Measurements from ENCODE around the gene LIG3.
"Not testable (repeated sequence)": the region's sequence is repeated elsewhere in the genome, so short reads cannot be mapped to it uniquely, and the experiment has no call there.

LIG3 gene

DNA sequence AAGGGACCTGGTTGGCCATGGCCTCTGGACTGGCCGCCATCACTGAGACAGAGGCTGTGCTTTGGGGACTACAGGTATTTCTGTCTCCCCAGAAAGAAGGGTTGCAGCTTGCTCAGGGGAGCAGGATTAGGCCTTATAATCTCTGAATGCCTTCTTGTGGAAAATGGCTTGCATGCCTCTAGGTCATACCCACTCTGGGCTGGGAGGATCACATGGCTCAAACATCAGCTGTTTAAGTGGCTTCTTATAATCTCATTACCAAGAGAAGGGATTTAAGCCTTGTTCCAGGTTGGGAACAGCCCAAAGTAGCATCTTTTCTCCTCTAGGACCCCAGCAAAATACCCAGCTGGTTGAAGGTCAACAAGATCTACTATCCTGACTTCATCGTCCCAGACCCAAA is 19.1 kb downstream of the LIG3 start:
- H3K4me3 ChIP-seq (ENCODE audit: low read depth, low read length): no peak overlapping the region
- no peak for DNase-seq (ENCODE audit: low read depth)
- TF ChIP-seq, protein P1, sequence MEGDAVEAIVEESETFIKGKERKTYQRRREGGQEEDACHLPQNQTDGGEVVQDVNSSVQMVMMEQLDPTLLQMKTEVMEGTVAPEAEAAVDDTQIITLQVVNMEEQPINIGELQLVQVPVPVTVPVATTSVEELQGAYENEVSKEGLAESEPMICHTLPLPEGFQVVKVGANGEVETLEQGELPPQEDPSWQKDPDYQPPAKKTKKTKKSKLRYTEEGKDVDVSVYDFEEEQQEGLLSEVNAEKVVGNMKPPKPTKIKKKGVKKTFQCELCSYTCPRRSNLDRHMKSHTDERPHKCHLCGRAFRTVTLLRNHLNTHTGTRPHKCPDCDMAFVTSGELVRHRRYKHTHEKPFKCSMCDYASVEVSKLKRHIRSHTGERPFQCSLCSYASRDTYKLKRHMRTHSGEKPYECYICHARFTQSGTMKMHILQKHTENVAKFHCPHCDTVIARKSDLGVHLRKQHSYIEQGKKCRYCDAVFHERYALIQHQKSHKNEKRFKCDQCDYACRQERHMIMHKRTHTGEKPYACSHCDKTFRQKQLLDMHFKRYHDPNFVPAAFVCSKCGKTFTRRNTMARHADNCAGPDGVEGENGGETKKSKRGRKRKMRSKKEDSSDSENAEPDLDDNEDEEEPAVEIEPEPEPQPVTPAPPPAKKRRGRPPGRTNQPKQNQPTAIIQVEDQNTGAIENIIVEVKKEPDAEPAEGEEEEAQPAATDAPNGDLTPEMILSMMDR (IDR thresholded peaks at IDR 0.05; ENCODE audit: control insufficient read depth, extremely low read depth, insufficient read depth): no peak

GRCh38 chr17:35000965-35001364 is 20.7 kb downstream of the LIG3 start:
- not testable (repeated sequence) for H3K4me3 ChIP-seq (ENCODE audit: low read depth, low read length); DNase-seq (ENCODE audit: low read depth)

DNA sequence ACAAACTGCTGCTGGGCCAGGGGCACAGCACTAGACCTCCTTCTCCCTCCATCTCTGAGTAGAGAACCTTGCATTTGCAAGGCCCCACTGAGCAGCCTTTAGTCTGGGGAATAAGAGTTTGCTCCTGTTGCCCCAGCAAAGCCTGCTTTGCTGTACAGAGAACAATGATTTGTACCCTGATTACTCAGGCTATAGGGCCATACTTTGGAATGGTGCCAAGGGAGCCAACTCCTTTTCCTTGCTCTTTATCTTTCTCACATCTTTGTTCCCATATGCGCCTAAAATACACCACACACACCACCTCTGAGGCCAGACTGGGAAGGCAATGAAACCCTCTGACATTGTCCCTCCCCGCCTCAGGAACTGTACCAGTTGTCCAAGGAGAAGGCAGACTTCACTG is 21.2 kb downstream of the LIG3 start:
- H3K4me3 ChIP-seq (ENCODE audit: low read depth, low read length): no peak overlapping the region
- no peak for DNase-seq (ENCODE audit: low read depth)
- TF ChIP-seq, protein P1 (IDR thresholded peaks at IDR 0.05; ENCODE audit: control insufficient read depth, extremely low read depth, insufficient read depth): no peak

DNA sequence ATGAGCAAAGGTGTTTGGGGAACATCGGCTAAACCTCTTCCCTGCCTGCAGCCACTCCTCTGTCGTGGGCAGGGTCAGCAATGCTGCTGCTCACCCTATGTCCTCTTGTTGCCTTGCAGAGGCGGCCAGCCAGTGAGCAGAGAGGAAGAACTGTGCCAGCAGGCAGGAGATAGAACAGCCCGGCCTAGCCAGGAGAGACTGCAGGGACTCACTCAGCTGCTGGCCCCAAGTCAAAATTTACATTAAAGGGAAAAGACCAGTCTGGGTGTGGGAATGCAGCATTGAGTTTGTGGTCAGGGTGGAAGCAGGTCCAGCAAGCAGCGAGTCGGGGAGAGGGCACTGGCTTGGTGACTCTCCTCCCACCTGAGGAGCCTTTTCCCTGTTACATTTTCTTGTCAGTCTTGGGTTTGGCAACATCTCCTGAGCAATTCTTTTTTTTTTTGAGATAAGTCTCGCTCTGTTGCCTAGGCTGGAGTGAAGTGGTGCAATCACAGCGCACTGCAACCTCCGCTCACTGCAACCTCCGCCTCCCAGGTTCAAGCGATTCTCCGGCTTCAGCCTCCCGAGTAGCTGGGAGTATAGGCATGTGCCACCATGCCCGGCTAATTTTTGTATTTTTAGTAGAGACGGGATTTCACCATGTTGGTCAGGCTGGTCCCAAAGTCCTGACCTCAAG is 22.7 kb downstream of the LIG3 start:
- peak; percentile 72 for DNase-seq (ENCODE audit: low read depth)
- TF ChIP-seq, protein P1 (IDR thresholded peaks at IDR 0.05; ENCODE audit: control insufficient read depth, extremely low read depth, insufficient read depth): no peak
- H3K4me3 ChIP-seq (ENCODE audit: low read depth, low read length): no peak overlapping the region

DNA sequence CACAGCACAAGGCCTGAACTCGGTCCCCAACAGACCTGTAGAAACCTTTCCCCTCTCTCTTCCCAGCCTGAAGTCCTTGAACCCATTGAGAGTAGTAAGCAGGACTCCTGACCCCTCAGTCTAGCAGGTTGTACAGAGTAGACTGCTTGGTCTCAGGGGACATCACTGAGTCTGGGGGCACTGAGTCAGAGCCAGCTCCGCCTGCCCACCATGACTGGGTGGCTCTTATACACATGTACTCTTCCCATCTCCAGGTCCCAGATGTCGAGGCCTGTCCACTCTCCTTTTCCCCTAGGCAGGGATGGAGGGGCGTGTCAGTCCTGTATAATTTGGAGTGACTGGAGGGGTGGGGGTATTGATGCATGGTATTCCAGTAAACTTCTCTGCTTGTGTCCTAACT is 23.5 kb downstream of the LIG3 start:
- DNase-seq (ENCODE audit: low read depth): no peak
- TF ChIP-seq, protein P1 (IDR thresholded peaks at IDR 0.05; ENCODE audit: control insufficient read depth, extremely low read depth, insufficient read depth): no peak

GRCh38 chr17:35006345-35006744 is 26.0 kb downstream of the LIG3 start:
- H3K4me3 ChIP-seq (ENCODE audit: low read depth, low read length): no peak overlapping the region
- TF ChIP-seq, protein P1 (IDR thresholded peaks at IDR 0.05; ENCODE audit: control insufficient read depth, extremely low read depth, insufficient read depth): no peak
- DNase-seq (ENCODE audit: low read depth): no peak

More for the DNA sequence above, 23.5 kb downstream of the LIG3 start:
- H3K4me3 ChIP-seq (ENCODE audit: low read depth, low read length): no peak overlapping the region

DNA sequence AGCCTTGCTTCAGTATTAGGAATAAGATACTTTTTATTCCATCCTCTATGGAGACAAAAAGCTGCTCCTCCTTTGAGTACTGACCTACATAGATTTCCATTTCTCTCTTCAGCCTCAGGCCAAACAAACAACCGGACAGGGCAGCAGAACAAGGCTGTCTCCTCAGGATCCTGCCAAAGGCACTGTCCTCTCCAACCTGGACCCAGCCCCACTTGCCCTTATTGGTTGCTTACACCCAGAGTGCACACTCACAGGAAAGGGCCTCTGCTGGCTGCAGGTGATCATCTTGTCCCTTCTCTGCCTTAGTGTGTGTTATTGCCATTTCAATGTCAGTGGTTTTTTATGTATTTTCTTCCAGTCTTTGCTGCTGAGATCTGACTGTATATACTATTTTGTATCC is 26.6 kb downstream of the LIG3 start:
- TF ChIP-seq, protein P1 (IDR thresholded peaks at IDR 0.05; ENCODE audit: control insufficient read depth, extremely low read depth, insufficient read depth): no peak
- DNase-seq (ENCODE audit: low read depth): no peak
- no peak overlapping the region for H3K4me3 ChIP-seq (ENCODE audit: low read depth, low read length)
